ENCODE results near the gene PLPPR4. TPM values are rescaled to one million over a fixed set of nuclear protein-coding genes. Genes with fewer than 3 reads are reported as not detected.

The PLPPR4 gene
- total and polyA plus RNA-seq, 10 donors: 0.06 to 1.6 (median 0.39) TPM

GRCh38 chr1:99239690-99240089 lies 24.6 kb upstream of the PLPPR4 start:
- Histone ChIP-seq H3K9me3 (no peaks in the 10 kb centered on the region), H3K27ac (no peak overlapping the region), H3K4me3 (no peak overlapping the region), H3K27me3 (replicated peaks in 1 of 7) (no peaks in the 10 kb centered on the region), H3K36me3 (no peaks in the 10 kb centered on the region), H3K4me1 (no peaks in the 10 kb centered on the region)
- DNase-seq: no peak
- TF ChIP-seq CTCF (IDR thresholded peaks at IDR 0.05 in 8 of 11, conservative IDR thresholded peaks at IDR 0.05 in 3 of 11) (no peak), POLR2AphosphoS5 (IDR thresholded peaks at IDR 0.05) (no peak), POLR2A (IDR thresholded peaks at IDR 0.05) (no peak)
- 73 to 92% (median 87%) methylated on average over 6 of the region's 6 CpGs for WGBS, 5 donors
- intact Hi-C loops (cut with DNase I; ENCODE audit: low total_unique reads): no loop called here

- no peak for DNase-seq
- H3K9me3 ChIP-seq: peaks cover 0 to 7% (median 3%) of the 10 kb centered on the region in 8 donors
- H3K4me3 ChIP-seq: no peak overlapping the region
- no peak overlapping the region for H3K27ac ChIP-seq
- no peaks in the 10 kb centered on the region for H3K4me1 ChIP-seq
- no peaks in the 10 kb centered on the region for H3K36me3 ChIP-seq
- TF ChIP-seq POLR2A (IDR thresholded peaks at IDR 0.05): no peak
- no peak for TF ChIP-seq CTCF (IDR thresholded peaks at IDR 0.05 in 8 of 11, conservative IDR thresholded peaks at IDR 0.05 in 3 of 11)
- TF ChIP-seq POLR2AphosphoS5 (IDR thresholded peaks at IDR 0.05): no peak
- 82 to 98% (median 91%) methylated on average over 2 of the region's 2 CpGs for WGBS, 5 donors
- H3K27me3 ChIP-seq (replicated peaks in 1 of 7): no peaks in the 10 kb centered on the region
- intact Hi-C loops (cut with DNase I; ENCODE audit: low total_unique reads): no loop called here
Measured at GRCh38 chr1:99240621-99241020, 23.7 kb upstream of the PLPPR4 start.

- Histone ChIP-seq H3K4me1 (no peaks in the 10 kb centered on the region), H3K27ac (no peak overlapping the region), H3K36me3 (no peaks in the 10 kb centered on the region), H3K4me3 (no peak overlapping the region), H3K27me3 (replicated peaks in 1 of 7) (no peaks in the 10 kb centered on the region), H3K9me3 (peaks cover 0 to 23% (median 14%) of the 10 kb centered on the region in 8 donors)
- no peak for TF ChIP-seq POLR2A (IDR thresholded peaks at IDR 0.05)
- no peak for TF ChIP-seq CTCF (IDR thresholded peaks at IDR 0.05 in 8 of 11, conservative IDR thresholded peaks at IDR 0.05 in 3 of 11)
- no peak for TF ChIP-seq POLR2AphosphoS5 (IDR thresholded peaks at IDR 0.05)
- 90 to 100% (median 96%) methylated on average over 3 of the region's 3 CpGs for WGBS, 5 donors
- DNase-seq: no peak
- intact Hi-C loops (cut with DNase I; ENCODE audit: low total_unique reads): no loop called here
Measured at GRCh38 chr1:99246152-99246551, 18.1 kb upstream of the PLPPR4 start.

GRCh38 chr1:99247199-99247598 lies 17.1 kb upstream of the PLPPR4 start:
- H3K9me3 ChIP-seq: peaks cover 0 to 27% (median 14%) of the 10 kb centered on the region in 8 donors
- H3K27me3 ChIP-seq (replicated peaks in 1 of 7): no peaks in the 10 kb centered on the region
- DNase-seq: no peak
- H3K4me1 ChIP-seq: no peaks in the 10 kb centered on the region
- no peak overlapping the region for H3K4me3 ChIP-seq
- no peaks in the 10 kb centered on the region for H3K36me3 ChIP-seq
- intact Hi-C loops (cut with DNase I; ENCODE audit: low total_unique reads): no loop called here
- H3K27ac ChIP-seq: no peak overlapping the region
- TF ChIP-seq POLR2A (IDR thresholded peaks at IDR 0.05) (no peak), POLR2AphosphoS5 (IDR thresholded peaks at IDR 0.05) (no peak), CTCF (IDR thresholded peaks at IDR 0.05 in 8 of 11, conservative IDR thresholded peaks at IDR 0.05 in 3 of 11) (no peak)
- WGBS, 5 donors: 74 to 92% (median 81%) methylated on average over 2 of the region's 2 CpGs
